Astrocyte of the spinal cord (primary cell): ENCODE measurements around the gene IAPP.
"Not testable (repeated sequence)": the region's sequence is repeated elsewhere in the genome, so short reads cannot be mapped to it uniquely, and the experiment has no call there.

Source experiments
- DNase-seq: peaks from one replicate; pipeline ENCODE4 v3.0.0; 2011; ENCODE audit warnings: low read depth, low spot score
- H3K4me3 ChIP-seq: 2 replicates; pipeline ENCODE4 v1.5.1; 2011; ENCODE audit warnings: low read depth, mild to moderate bottlenecking, low read length, moderate library complexity
- in situ Hi-C: cut with HindIII; loops from 2 replicates; pipeline ENCODE4 v1.10.0; 2017; ENCODE audit warnings: low sequenced_read_pairs
- TF ChIP-seq, protein P1 (sequence below): IDR thresholded peaks from 2 replicates; pipeline ENCODE4 v1.5.1; 2012; ENCODE audit warnings: low read depth, mild to moderate bottlenecking, low read length, inconsistent platforms

The IAPP gene

GRCh38 chr12:21346542-21347205, 26.0 kb upstream of the IAPP start:
- H3K4me3 ChIP-seq = no peak overlapping the region
- TF ChIP-seq, protein P1, sequence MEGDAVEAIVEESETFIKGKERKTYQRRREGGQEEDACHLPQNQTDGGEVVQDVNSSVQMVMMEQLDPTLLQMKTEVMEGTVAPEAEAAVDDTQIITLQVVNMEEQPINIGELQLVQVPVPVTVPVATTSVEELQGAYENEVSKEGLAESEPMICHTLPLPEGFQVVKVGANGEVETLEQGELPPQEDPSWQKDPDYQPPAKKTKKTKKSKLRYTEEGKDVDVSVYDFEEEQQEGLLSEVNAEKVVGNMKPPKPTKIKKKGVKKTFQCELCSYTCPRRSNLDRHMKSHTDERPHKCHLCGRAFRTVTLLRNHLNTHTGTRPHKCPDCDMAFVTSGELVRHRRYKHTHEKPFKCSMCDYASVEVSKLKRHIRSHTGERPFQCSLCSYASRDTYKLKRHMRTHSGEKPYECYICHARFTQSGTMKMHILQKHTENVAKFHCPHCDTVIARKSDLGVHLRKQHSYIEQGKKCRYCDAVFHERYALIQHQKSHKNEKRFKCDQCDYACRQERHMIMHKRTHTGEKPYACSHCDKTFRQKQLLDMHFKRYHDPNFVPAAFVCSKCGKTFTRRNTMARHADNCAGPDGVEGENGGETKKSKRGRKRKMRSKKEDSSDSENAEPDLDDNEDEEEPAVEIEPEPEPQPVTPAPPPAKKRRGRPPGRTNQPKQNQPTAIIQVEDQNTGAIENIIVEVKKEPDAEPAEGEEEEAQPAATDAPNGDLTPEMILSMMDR = no peak
- no peak for DNase-seq
- in situ Hi-C loops = no loop called here

DNA sequence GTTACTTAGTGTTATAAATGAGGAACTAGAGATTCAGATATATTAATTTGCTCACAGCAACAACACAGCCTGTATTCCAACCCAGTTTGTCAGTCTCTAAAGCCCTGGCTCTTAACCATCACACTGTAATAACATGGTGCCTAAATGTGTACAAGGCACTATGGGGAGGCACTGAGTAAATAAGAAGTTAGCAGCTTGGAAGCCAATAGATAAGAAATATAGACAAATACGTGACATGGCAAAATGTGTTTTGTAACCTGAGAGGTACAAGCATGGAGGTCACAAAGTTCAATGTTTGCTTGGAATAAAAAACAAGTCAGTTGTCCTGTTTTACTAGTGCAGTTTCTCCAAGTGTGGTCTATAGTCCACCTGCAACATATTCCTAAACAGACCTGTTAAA, 21.7 kb upstream of the IAPP start:
- no peak overlapping the region for H3K4me3 ChIP-seq
- DNase-seq = no peak
- TF ChIP-seq, protein P1 = no peak
- in situ Hi-C loops = no loop called here

DNA sequence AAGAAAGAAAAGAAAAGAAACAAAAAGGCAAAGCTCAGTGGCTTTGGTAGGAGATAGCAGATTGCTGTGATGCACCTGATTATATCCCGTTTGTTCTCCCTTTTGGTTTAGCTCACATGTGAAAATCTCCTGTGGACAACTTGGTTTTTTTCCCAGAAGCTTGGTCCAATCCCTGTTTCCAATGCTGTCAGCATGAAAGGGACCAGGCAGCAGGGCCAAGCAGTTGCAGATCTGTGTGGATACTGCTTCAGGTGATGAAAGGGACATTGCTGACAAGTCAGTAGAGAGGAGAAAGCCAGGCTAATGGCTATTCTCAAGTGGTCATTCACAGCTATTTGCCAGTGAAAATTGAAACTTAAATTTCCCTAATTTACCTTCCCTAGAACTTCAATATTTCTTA, 19.2 kb upstream of the IAPP start:
- DNase-seq = no peak
- H3K4me3 ChIP-seq = no peak overlapping the region
- TF ChIP-seq, protein P1 = no peak
- in situ Hi-C loops = no loop called here

DNA sequence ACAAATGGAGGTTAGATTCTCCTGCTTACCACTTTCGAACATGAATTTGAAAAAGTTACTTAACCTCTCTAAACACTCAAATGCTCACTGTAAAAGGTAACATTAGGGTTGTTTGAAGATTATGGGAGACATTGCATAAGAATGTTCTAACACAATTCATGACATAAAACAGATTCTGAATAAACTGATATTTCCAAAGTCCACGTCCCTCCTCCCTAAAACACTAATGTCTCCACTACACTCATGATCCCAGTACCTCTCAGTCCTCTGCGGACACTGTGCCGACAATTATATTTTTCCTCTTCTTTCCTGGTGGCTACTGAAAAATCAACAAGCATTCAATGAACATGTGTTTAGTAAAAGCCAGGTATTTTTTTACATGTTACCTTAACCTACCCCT, 18.8 kb upstream of the IAPP start:
- in situ Hi-C loops = no loop called here
- TF ChIP-seq, protein P1 = no peak
- no peak for DNase-seq
- no peak overlapping the region for H3K4me3 ChIP-seq

DNA sequence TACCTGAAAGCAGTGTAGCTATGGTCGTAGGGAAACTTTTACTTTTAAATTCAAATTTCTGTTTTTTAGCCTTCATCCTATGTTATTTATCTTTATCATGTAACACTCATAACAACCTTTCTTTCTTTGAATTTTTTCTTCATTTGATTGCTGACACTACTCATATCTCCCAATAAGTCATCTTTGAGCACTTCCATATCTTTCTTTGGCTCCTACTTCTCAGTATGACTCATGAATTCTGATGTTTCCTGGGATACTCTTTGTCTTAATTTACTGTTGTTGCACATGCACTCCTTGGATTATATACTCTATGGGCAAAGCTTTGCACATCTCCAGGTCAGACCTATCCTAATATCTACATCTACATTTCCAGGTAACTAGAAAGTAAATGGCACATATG, 18.1 kb upstream of the IAPP start:
- H3K4me3 ChIP-seq = no peak overlapping the region
- no peak for DNase-seq
- TF ChIP-seq, protein P1 = no peak
- in situ Hi-C loops = no loop called here

GRCh38 chr12:21360632-21361031, 12.1 kb upstream of the IAPP start:
- in situ Hi-C loops, DNase-seq, H3K4me3 ChIP-seq: not testable (repeated sequence)

DNA sequence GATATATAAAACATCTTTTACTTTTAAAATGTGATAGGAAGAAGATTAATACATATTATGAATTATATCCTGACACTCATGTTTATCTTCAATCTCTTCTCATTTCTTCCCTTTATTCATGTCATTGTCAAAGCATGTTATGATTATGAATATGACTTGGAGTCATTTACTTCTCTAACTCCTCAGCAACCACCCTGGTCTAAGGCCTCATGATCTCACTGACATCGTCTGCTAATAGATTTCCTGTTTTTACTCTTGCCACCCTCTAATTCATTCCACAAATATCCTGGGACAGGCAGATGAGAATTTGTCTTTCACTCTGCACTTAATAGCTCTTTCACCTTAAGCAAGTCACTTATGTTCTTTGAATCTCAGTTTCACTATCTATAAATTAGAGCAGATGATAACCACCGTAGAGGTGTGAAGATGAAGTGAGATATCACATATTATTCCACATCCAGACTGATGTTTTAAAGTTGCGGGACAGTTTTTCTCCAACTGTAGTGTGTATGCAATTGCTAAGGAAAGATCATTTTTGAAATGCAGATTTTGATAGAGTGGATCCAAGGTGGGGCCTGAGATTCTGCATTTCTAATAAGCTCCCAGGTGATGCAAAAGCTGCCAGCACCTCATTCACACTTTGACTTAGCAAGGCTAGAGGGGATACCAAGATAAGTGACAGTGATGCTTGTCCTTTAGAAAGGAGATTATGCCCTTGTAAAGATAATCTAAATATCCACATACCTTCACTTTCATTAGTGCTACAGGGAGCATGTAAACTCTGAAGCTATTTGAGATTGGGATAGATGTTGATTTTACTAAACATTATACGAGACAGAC, 3.3 kb upstream of the IAPP start:
- in situ Hi-C loops = no loop called here
- TF ChIP-seq, protein P1 = no peak
- DNase-seq = no peak
- H3K4me3 ChIP-seq = no peak overlapping the region
